ENCODE data around the gene PSMB3.
"Not testable (repeated sequence)": the region's sequence is repeated elsewhere in the genome, so short reads cannot be mapped to it uniquely, and the experiment has no call there.

Gene PSMB3

GRCh38 chr17:38790148-38790707 is 37.7 kb downstream of the PSMB3 start:
- not testable (repeated sequence) for H3K27me3 ChIP-seq (ENCODE audit: low read depth, low read length); H3K27ac ChIP-seq (ENCODE audit: low read length)

GRCh38 chr17:38791162-38791561 is 38.6 kb downstream of the PSMB3 start:
- H3K4me3 ChIP-seq (ENCODE audit: low read depth in 1 of 2, low read length in 2 of 2): no peak overlapping the region
- H3K27ac ChIP-seq (ENCODE audit: low read length): no peak overlapping the region
- H3K9me3 ChIP-seq (ENCODE audit: control insufficient read depth in 1 of 2, low read length in 2 of 2): no peaks in the 10 kb centered on the region
- no peaks in the 10 kb centered on the region for H3K4me1 ChIP-seq (ENCODE audit: control insufficient read depth in 1 of 2, insufficient read depth in 2 of 2, low read length in 2 of 2)
- peaks cover 5 to 13% of the 10 kb centered on the region in 2 donors for H3K36me3 ChIP-seq (ENCODE audit: control insufficient read depth in 1 of 2, insufficient read depth in 2 of 2, low read length in 2 of 2)
- no peaks in the 10 kb centered on the region for H3K27me3 ChIP-seq (ENCODE audit: low read depth, low read length)

More at GRCh38 chr17:38790148-38790707, 37.7 kb downstream of the PSMB3 start:
- H3K4me3 ChIP-seq (ENCODE audit: low read depth in 1 of 2, low read length in 2 of 2); H3K9me3 ChIP-seq (ENCODE audit: control insufficient read depth in 1 of 2, low read length in 2 of 2); H3K4me1 ChIP-seq (ENCODE audit: control insufficient read depth in 1 of 2, insufficient read depth in 2 of 2, low read length in 2 of 2): not testable (repeated sequence)
- peaks cover 13 to 22% of the 10 kb centered on the region in 2 donors for H3K36me3 ChIP-seq (ENCODE audit: control insufficient read depth in 1 of 2, insufficient read depth in 2 of 2, low read length in 2 of 2)

GRCh38 chr17:38794221-38794620 is 41.7 kb downstream of the PSMB3 start:
- peaks cover 18 to 22% of the 10 kb centered on the region in 2 donors for H3K4me1 ChIP-seq (ENCODE audit: control insufficient read depth in 1 of 2, insufficient read depth in 2 of 2, low read length in 2 of 2)
- H3K9me3 ChIP-seq (ENCODE audit: control insufficient read depth in 1 of 2, low read length in 2 of 2): no peaks in the 10 kb centered on the region
- H3K27me3 ChIP-seq (ENCODE audit: low read depth, low read length): no peaks in the 10 kb centered on the region
- H3K4me3 ChIP-seq (ENCODE audit: low read depth in 1 of 2, low read length in 2 of 2): no peak overlapping the region
- peaks cover 0 to 5% of the 10 kb centered on the region in 2 donors for H3K36me3 ChIP-seq (ENCODE audit: control insufficient read depth in 1 of 2, insufficient read depth in 2 of 2, low read length in 2 of 2)
- H3K27ac ChIP-seq (ENCODE audit: low read length): no peak overlapping the region

- Histone ChIP-seq H3K4me1 (ENCODE audit: control insufficient read depth in 1 of 2, insufficient read depth in 2 of 2, low read length in 2 of 2) (peaks cover 18 to 27% of the 10 kb centered on the region in 2 donors), H3K4me3 (ENCODE audit: low read depth in 1 of 2, low read length in 2 of 2) (no peak overlapping the region), H3K9me3 (ENCODE audit: control insufficient read depth in 1 of 2, low read length in 2 of 2) (no peaks in the 10 kb centered on the region), H3K27ac (ENCODE audit: low read length) (no peak overlapping the region), H3K27me3 (ENCODE audit: low read depth, low read length) (no peaks in the 10 kb centered on the region), H3K36me3 (ENCODE audit: control insufficient read depth in 1 of 2, insufficient read depth in 2 of 2, low read length in 2 of 2) (peaks cover 2 to 14% of the 10 kb centered on the region in 2 donors)
These were observed 44.1 kb downstream of the PSMB3 start for GRCh38 chr17:38796451-38797157.

GRCh38 chr17:38797158-38797490 is 44.6 kb downstream of the PSMB3 start:
- peak overlapping the region in 1 of 2 donors; percentile 97 for H3K4me3 ChIP-seq (ENCODE audit: low read depth in 1 of 2, low read length in 2 of 2)
- H3K4me1 ChIP-seq (ENCODE audit: control insufficient read depth in 1 of 2, insufficient read depth in 2 of 2, low read length in 2 of 2): peaks cover 18 to 27% of the 10 kb centered on the region in 2 donors
- H3K27me3 ChIP-seq (ENCODE audit: low read depth, low read length): no peaks in the 10 kb centered on the region
- H3K36me3 ChIP-seq (ENCODE audit: control insufficient read depth in 1 of 2, insufficient read depth in 2 of 2, low read length in 2 of 2): peaks cover 7 to 18% of the 10 kb centered on the region in 2 donors
- no peaks in the 10 kb centered on the region for H3K9me3 ChIP-seq (ENCODE audit: control insufficient read depth in 1 of 2, low read length in 2 of 2)
- H3K27ac ChIP-seq (ENCODE audit: low read length): no peak overlapping the region

GRCh38 chr17:38797828-38798227 is 45.3 kb downstream of the PSMB3 start:
- Histone ChIP-seq H3K27me3 (ENCODE audit: low read depth, low read length) (no peaks in the 10 kb centered on the region), H3K36me3 (ENCODE audit: control insufficient read depth in 1 of 2, insufficient read depth in 2 of 2, low read length in 2 of 2) (peaks cover 14 to 21% of the 10 kb centered on the region in 2 donors), H3K4me3 (ENCODE audit: low read depth in 1 of 2, low read length in 2 of 2) (peak overlapping the region; percentile 88 to 97)

GRCh38 chr17:38798614-38799500 is 46.3 kb downstream of the PSMB3 start:
- Histone ChIP-seq H3K9me3 (ENCODE audit: control insufficient read depth in 1 of 2, low read length in 2 of 2) (no peaks in the 10 kb centered on the region), H3K4me3 (ENCODE audit: low read depth in 1 of 2, low read length in 2 of 2) (peak overlapping the region; percentile 88 to 97), H3K4me1 (ENCODE audit: control insufficient read depth in 1 of 2, insufficient read depth in 2 of 2, low read length in 2 of 2) (peaks cover 18 to 27% of the 10 kb centered on the region in 2 donors), H3K27me3 (ENCODE audit: low read depth, low read length) (no peaks in the 10 kb centered on the region), H3K36me3 (ENCODE audit: control insufficient read depth in 1 of 2, insufficient read depth in 2 of 2, low read length in 2 of 2) (peaks cover 20 to 25% of the 10 kb centered on the region in 2 donors), H3K27ac (ENCODE audit: low read length) (peak overlapping the region; percentile 50)

More at GRCh38 chr17:38797828-38798227, 45.3 kb downstream of the PSMB3 start:
- Histone ChIP-seq H3K9me3 (ENCODE audit: control insufficient read depth in 1 of 2, low read length in 2 of 2) (no peaks in the 10 kb centered on the region), H3K27ac (ENCODE audit: low read length) (peak overlapping the region; percentile 50), H3K4me1 (ENCODE audit: control insufficient read depth in 1 of 2, insufficient read depth in 2 of 2, low read length in 2 of 2) (peaks cover 18 to 27% of the 10 kb centered on the region in 2 donors)

- H3K4me1 ChIP-seq (ENCODE audit: control insufficient read depth in 1 of 2, insufficient read depth in 2 of 2, low read length in 2 of 2): peaks cover 18 to 27% of the 10 kb centered on the region in 2 donors
- peak within 1 kb of the TSS; percentile 88 to 97 for H3K4me3 ChIP-seq (ENCODE audit: low read depth in 1 of 2, low read length in 2 of 2)
- no peaks in the 10 kb centered on the region for H3K27me3 ChIP-seq (ENCODE audit: low read depth, low read length)
- peak within 1 kb of the TSS; percentile 53 for H3K27ac ChIP-seq (ENCODE audit: low read length)
- peaks cover 23 to 30% of the 10 kb centered on the region in 2 donors for H3K36me3 ChIP-seq (ENCODE audit: control insufficient read depth in 1 of 2, insufficient read depth in 2 of 2, low read length in 2 of 2)
- no peaks in the 10 kb centered on the region for H3K9me3 ChIP-seq (ENCODE audit: control insufficient read depth in 1 of 2, low read length in 2 of 2)
These were observed 47.1 kb downstream of the PSMB3 start, which contains the start of gene PIP4K2B for GRCh38 chr17:38799501-38800236. Gene PIP4K2B (minus strand): TSS chr17:38799556. CDS start chr17:38799424, 132 bp downstream.

GRCh38 chr17:38800237-38800760 is 47.8 kb downstream of the PSMB3 start:
- Histone ChIP-seq H3K9me3 (ENCODE audit: control insufficient read depth in 1 of 2, low read length in 2 of 2) (no peaks in the 10 kb centered on the region), H3K27ac (ENCODE audit: low read length) (peak overlapping the region; percentile 53), H3K36me3 (ENCODE audit: control insufficient read depth in 1 of 2, insufficient read depth in 2 of 2, low read length in 2 of 2) (peaks cover 25 to 34% of the 10 kb centered on the region in 2 donors), H3K4me3 (ENCODE audit: low read depth in 1 of 2, low read length in 2 of 2) (peak overlapping the region; percentile 62 to 97), H3K4me1 (ENCODE audit: control insufficient read depth in 1 of 2, insufficient read depth in 2 of 2, low read length in 2 of 2) (peaks cover 18 to 27% of the 10 kb centered on the region in 2 donors), H3K27me3 (ENCODE audit: low read depth, low read length) (no peaks in the 10 kb centered on the region)

- Histone ChIP-seq H3K4me1 (ENCODE audit: control insufficient read depth in 1 of 2, insufficient read depth in 2 of 2, low read length in 2 of 2) (no peaks in the 10 kb centered on the region), H3K9me3 (ENCODE audit: control insufficient read depth in 1 of 2, low read length in 2 of 2) (no peaks in the 10 kb centered on the region), H3K4me3 (ENCODE audit: low read depth in 1 of 2, low read length in 2 of 2) (no peak overlapping the region), H3K36me3 (ENCODE audit: control insufficient read depth in 1 of 2, insufficient read depth in 2 of 2, low read length in 2 of 2) (peaks cover 40 to 82% of the 10 kb centered on the region in 2 donors), H3K27me3 (ENCODE audit: low read depth, low read length) (no peaks in the 10 kb centered on the region), H3K27ac (ENCODE audit: low read length) (no peak overlapping the region)
These were observed 57.3 kb downstream of the PSMB3 start for GRCh38 chr17:38809828-38810227.

All from muscle layer of duodenum (tissue), 2 donors.